Epithelial cell of esophagus (primary cell): ENCODE data around the gene FEN1.

Source experiments
- DNase-seq: peaks from one replicate; pipeline ENCODE4 v3.0.0; 2010; ENCODE audit warnings: low read depth
- H3K4me3 ChIP-seq: 2 replicates; pipeline ENCODE4 v1.5.1; 2011; ENCODE audit warnings: mild to moderate bottlenecking, low read length, control low read depth
- TF ChIP-seq, protein P1 (sequence below): IDR thresholded peaks from 2 replicates; pipeline ENCODE4 v1.5.1; 2011; ENCODE audit warnings: low read depth, mild to moderate bottlenecking, low read length, control low read depth, inconsistent platforms; ENCODE audit not compliant: insufficient read depth; ENCODE audit errors: missing control alignments

Gene FEN1

DNA sequence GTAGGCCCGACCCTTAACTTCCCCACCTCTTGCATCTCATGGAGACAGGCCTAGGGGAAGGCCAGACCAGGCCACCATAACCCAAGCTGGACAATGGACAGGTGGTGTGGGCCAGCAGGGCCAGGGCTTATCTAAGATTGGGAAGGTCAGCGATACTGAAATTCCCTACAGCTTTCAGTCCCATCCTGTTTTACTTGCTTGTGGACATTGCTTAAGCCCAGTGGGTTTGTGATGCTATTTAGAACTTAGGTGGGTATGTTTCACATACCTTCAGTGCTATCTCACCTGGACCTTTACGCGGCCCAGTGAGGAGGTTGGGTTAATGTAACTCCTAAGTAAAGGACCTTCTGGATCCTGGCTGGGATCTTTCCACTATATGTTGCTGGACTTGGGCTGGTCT lies 37.1 kb downstream of the FEN1 start:
- no peak for DNase-seq
- H3K4me3 ChIP-seq: peak overlapping the region; percentile 68
- TF ChIP-seq, protein P1, sequence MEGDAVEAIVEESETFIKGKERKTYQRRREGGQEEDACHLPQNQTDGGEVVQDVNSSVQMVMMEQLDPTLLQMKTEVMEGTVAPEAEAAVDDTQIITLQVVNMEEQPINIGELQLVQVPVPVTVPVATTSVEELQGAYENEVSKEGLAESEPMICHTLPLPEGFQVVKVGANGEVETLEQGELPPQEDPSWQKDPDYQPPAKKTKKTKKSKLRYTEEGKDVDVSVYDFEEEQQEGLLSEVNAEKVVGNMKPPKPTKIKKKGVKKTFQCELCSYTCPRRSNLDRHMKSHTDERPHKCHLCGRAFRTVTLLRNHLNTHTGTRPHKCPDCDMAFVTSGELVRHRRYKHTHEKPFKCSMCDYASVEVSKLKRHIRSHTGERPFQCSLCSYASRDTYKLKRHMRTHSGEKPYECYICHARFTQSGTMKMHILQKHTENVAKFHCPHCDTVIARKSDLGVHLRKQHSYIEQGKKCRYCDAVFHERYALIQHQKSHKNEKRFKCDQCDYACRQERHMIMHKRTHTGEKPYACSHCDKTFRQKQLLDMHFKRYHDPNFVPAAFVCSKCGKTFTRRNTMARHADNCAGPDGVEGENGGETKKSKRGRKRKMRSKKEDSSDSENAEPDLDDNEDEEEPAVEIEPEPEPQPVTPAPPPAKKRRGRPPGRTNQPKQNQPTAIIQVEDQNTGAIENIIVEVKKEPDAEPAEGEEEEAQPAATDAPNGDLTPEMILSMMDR: no peak

DNA sequence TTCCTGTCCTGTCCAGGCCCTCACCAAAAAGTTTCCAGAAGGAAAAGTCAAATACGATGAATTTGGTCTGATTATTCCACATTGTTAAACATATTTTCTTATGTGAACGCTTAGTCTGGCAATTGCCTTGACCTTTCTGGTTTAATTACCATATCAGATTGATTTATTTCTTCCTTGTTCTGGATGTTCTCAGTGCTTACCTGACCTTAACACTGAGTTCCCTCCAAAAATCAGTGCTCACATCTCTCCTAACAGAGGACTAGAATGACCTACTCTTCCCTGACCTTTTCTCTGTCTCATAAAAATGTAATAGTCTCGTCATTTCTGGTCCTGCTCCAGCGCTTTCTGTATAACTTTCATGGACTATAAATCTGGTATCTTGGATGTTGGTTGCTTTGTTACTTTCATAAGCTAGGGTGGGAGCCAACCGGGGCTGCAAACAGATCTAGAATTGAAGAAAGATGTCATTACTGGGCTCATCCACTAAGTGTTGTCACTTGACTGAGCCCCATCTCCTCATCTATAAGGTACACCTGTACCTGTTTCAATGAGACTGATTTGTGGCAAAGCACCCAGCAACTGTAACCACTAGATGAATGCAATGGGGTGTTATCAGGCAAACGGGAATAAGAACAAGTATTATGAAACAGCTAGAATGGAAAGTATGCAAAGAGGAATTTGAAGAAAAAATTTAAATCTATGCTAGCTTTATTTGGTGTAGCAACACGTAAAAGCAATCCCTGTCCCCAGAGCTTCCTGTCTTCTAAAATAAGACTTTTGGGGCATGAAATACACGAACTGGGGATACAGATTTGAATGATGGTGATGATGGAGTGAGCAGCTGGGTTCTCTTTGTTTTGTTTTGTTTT lies 37.8 kb downstream of the FEN1 start:
- H3K4me3 ChIP-seq: no peak overlapping the region
- TF ChIP-seq, protein P1: no peak
- no peak for DNase-seq

DNA sequence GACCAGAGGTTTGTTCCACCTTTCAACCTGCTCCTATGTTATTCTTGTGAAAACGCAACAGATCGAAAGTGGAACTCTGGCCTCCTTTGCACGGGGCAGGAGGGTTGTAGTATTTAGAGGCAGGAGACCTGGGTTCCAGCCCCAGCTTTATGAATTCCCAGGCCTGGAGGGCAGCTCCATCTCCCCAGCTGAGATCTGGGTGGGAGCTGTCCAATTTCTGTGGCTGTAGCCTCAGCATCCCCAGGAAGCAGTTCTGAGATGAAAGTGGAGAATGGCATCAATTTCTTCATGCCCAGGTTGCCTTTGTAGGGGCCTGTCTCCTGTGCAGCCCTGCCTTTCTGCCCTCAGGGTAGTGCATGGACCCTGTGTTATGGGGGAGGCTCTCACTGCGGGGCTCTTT lies 39.5 kb downstream of the FEN1 start:
- DNase-seq: no peak
- no peak overlapping the region for H3K4me3 ChIP-seq
- TF ChIP-seq, protein P1: no peak

GRCh38 chr11:61832754-61833153 lies 40.0 kb downstream of the FEN1 start:
- no peak overlapping the region for H3K4me3 ChIP-seq
- no peak for DNase-seq
- TF ChIP-seq, protein P1: no peak

- no peak for DNase-seq
- no peak overlapping the region for H3K4me3 ChIP-seq
- TF ChIP-seq, protein P1: no peak
These were observed 40.8 kb downstream of the FEN1 start for GRCh38 chr11:61833471-61833870.

GRCh38 chr11:61833926-61834277 lies 41.2 kb downstream of the FEN1 start:
- TF ChIP-seq, protein P1: no peak
- DNase-seq: no peak
- H3K4me3 ChIP-seq: no peak overlapping the region
